Loucy (cell line): ENCODE results near the gene TNFRSF14.
A peak's percentile ranks its signal among the peaks of the same experiment; 100 is the strongest.

Experiments used
- H2AFZ ChIP-seq: fragments of 200-600 bp; sonication (generic); 2 replicates; pipeline ENCODE4 v1.6.0; 2016; ENCODE audit warnings: antibody characterized with exemption, mild to moderate bottlenecking, low read length, moderate library complexity
- H3F3A ChIP-seq: fragments of 200-600 bp; 2 replicates; pipeline ENCODE4 v1.6.0; 2016; ENCODE audit warnings: antibody characterized with exemption, low read depth, mild to moderate bottlenecking
- H3K27me3 ChIP-seq: fragments of 200-600 bp; sonication (generic); 2 replicates; pipeline ENCODE4 v1.6.1; 2014; ENCODE audit warnings: low read length, mild to moderate bottlenecking; ENCODE audit not compliant: insufficient read depth, poor library complexity, severe bottlenecking
- H3K36me3 ChIP-seq: fragments of 200-600 bp; sonication (generic); 2 replicates; pipeline ENCODE4 v1.6.1; 2016; ENCODE audit warnings: low read length; ENCODE audit not compliant: insufficient read depth
- H3K4me1 ChIP-seq: fragments of 200-600 bp; sonication (generic); 2 replicates; pipeline ENCODE4 v1.5.1; 2014; ENCODE audit warnings: low read length, mild to moderate bottlenecking; ENCODE audit not compliant: insufficient read depth, poor library complexity, severe bottlenecking
- H3K4me2 ChIP-seq: fragments of 200-600 bp; sonication (generic); 2 replicates; pipeline ENCODE4 v1.6.0; 2014; ENCODE audit warnings: antibody characterized with exemption, low read length, low read depth, mild to moderate bottlenecking; ENCODE audit not compliant: poor library complexity, severe bottlenecking
- H3K4me3 ChIP-seq: fragments of 200-600 bp; sonication (generic); 2 replicates; pipeline ENCODE4 v1.5.1; 2014; ENCODE audit warnings: low read length, mild to moderate bottlenecking, mixed read lengths; ENCODE audit not compliant: poor library complexity, severe bottlenecking
- H3K79me2 ChIP-seq: fragments of 200-600 bp; sonication (generic); 2 replicates; pipeline ENCODE4 v1.6.1; 2014; ENCODE audit warnings: low read length; ENCODE audit not compliant: insufficient read depth
- H3K9ac ChIP-seq: fragments of 200-600 bp; sonication (generic); 2 replicates; pipeline ENCODE4 v1.6.0; 2014; ENCODE audit warnings: mild to moderate bottlenecking, low read depth, low read length, moderate library complexity; ENCODE audit not compliant: poor library complexity, severe bottlenecking
- H3K9me2 ChIP-seq: fragments of 200-600 bp; sonication (generic); replicated peaks from 2 replicates; pipeline ENCODE4 v1.6.1; 2016; ENCODE audit warnings: low read depth, low read length, mixed read lengths
- H3K9me3 ChIP-seq: fragments of 200-600 bp; sonication (generic); 2 replicates; pipeline ENCODE4 v1.6.1; 2014; ENCODE audit warnings: mild to moderate bottlenecking, antibody characterized with exemption, low read length, low read depth; ENCODE audit not compliant: insufficient read depth
- H4K20me1 ChIP-seq: fragments of 200-600 bp; sonication (generic); 2 replicates; pipeline ENCODE4 v1.6.0; 2014; ENCODE audit warnings: antibody characterized with exemption, low read length, mild to moderate bottlenecking; ENCODE audit not compliant: insufficient read depth, poor library complexity, severe bottlenecking
- EZH2phosphoT487 ChIP-seq: fragments of 200-600 bp; IDR thresholded peaks from 2 replicates; pipeline ENCODE4 v1.6.1; 2018; ENCODE audit warnings: antibody characterized with exemption, mild to moderate bottlenecking, moderate library complexity, borderline replicate concordance
- TF ChIP-seq, protein P1 (sequence below): fragments of 200-600 bp; sonication (generic); conservative IDR thresholded peaks from 2 replicates; pipeline ENCODE4 v1.5.1; 2014; ENCODE audit warnings: mild to moderate bottlenecking, antibody characterized with exemption, low read length

TNFRSF14 gene

GRCh38 chr1:2525572-2525919 lies 30.6 kb upstream of the TNFRSF14 start:
- peak overlapping the region; percentile 89 for H3K9ac ChIP-seq
- H3K9me2 ChIP-seq: no peaks in the 10 kb centered on the region
- H3K36me3 ChIP-seq: peaks cover 6% of the 10 kb centered on the region; the same call in 1 of the 2 replicates
- TF ChIP-seq, protein P1, sequence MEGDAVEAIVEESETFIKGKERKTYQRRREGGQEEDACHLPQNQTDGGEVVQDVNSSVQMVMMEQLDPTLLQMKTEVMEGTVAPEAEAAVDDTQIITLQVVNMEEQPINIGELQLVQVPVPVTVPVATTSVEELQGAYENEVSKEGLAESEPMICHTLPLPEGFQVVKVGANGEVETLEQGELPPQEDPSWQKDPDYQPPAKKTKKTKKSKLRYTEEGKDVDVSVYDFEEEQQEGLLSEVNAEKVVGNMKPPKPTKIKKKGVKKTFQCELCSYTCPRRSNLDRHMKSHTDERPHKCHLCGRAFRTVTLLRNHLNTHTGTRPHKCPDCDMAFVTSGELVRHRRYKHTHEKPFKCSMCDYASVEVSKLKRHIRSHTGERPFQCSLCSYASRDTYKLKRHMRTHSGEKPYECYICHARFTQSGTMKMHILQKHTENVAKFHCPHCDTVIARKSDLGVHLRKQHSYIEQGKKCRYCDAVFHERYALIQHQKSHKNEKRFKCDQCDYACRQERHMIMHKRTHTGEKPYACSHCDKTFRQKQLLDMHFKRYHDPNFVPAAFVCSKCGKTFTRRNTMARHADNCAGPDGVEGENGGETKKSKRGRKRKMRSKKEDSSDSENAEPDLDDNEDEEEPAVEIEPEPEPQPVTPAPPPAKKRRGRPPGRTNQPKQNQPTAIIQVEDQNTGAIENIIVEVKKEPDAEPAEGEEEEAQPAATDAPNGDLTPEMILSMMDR: no peak; the same call in 1 of the 2 replicates
- TF ChIP-seq EZH2phosphoT487: no peak
- peaks cover 27% of the 10 kb centered on the region for H3K4me1 ChIP-seq
- H3K4me3 ChIP-seq: peak overlapping the region; percentile 96
- no peaks in the 10 kb centered on the region for H3F3A ChIP-seq
- peaks cover 46% of the 10 kb centered on the region for H3K79me2 ChIP-seq
- H3K27me3 ChIP-seq: no peaks in the 10 kb centered on the region
- no peak overlapping the region for H2AFZ ChIP-seq
- H3K4me2 ChIP-seq: peak overlapping the region; percentile 99
- H4K20me1 ChIP-seq: peaks cover 37% of the 10 kb centered on the region
- H3K9me3 ChIP-seq: no peaks in the 10 kb centered on the region

DNA sequence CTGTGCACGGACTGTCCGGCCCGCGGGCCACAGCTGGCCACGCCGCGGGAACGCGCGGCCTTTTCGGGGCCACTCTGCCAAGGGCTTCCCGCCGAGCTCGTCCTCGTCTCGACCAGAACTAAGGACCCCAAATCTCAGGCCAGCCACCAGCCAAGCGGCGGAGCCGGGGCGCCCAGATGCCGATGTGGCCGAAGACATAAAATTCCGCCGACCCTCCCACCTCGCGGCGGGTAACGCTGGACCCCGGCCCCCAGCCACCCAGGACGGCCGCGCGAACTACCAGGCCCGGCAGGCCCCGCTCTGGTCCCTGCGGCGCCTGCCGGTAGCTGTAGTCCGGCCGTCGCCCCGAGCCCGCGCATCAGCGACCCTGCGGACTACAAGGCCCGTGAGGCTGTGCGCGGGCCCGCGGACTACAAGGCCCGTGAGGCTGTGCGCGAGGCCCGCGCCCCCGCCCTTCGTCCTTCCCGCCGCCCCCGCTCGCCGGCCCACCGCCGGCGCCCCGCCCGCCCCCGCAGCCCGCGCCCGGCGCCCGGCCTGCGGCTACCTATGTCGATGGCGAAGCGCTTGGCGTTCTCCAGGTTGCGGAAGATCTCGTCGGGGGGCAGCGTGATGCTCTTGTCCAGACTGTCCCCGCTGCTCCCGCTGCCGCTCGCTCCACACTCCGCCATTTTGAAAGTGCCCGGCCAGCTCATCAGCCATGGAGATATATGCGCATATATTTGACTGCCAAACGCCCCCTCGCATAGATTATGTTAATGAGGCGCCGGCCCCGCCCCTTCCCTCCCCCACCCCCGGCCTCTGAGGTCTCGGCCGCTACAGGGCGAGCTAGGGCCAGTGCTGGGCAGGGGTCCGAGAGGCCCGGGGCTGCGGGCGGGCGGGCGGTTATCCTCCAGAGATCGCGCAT lies 30.0 kb upstream of the TNFRSF14 start, which contains the start of gene PANK4:
Gene PANK4, minus strand, starts transcription at position 677 of the 904 bp plus-strand sequence. Its CDS starts 9 bp downstream, at position 668.
- H4K20me1 ChIP-seq: peaks cover 37% of the 10 kb centered on the region
- H2AFZ ChIP-seq: no peak within 1 kb of the TSS; the same call in 1 of the 2 replicates

DNA sequence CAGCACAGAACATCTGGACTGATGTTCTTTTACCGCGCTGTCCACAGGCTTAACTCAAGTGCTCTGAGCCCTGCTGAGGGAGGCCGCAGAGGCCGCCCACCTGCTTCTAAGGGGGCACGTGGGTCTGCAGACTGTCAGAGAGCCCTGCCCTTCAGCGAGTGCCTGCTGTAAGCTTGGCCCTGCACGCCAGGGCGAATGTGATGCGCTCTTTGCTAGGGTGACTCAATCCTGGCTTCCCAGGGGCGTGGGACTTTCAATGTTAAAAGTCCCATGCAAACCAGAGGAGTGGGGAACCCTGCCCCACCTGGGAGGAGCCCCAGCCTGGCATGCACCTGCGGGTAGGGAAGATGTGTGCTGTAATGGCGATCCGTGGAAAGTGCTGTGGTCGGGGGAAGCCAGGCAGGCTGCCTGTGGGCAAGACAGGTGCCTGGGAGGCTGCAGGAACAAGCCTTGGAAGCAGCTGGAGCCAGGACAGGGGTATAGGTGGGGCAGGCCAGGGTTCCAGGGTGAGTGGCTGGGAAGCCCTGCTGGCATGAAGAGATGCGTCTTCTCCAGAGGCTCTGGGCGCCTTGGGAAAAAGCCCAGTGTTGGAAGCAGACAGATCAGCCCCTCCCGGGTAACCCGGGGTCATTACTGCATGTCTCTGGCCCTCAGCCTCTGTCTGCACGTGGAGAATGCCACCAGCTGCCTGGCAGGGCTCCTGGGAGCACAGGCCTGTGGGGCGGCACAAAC lies 29.2 kb upstream of the TNFRSF14 start:
- H3K4me3 ChIP-seq: peak overlapping the region; percentile 69

More for the DNA sequence above, 30.0 kb upstream of the TNFRSF14 start, which contains the start of gene PANK4:
- peak within 1 kb of the TSS; percentile 96 for H3K4me3 ChIP-seq
- peaks cover 46% of the 10 kb centered on the region for H3K79me2 ChIP-seq
- TF ChIP-seq, protein P1: no peak
- no peaks in the 10 kb centered on the region for H3K27me3 ChIP-seq
- H3K9ac ChIP-seq: peak within 1 kb of the TSS; percentile 89
- no peaks in the 10 kb centered on the region for H3K9me2 ChIP-seq
- H3K4me1 ChIP-seq: peaks cover 27% of the 10 kb centered on the region
- no peaks in the 10 kb centered on the region for H3K36me3 ChIP-seq
- no peaks in the 10 kb centered on the region for H3K9me3 ChIP-seq
- no peaks in the 10 kb centered on the region for H3F3A ChIP-seq
- H3K4me2 ChIP-seq: peak within 1 kb of the TSS; percentile 99

More for the DNA sequence above, 29.2 kb upstream of the TNFRSF14 start:
- Histone ChIP-seq H3K9ac (peak overlapping the region; percentile 40), H3K4me1 (peaks cover 27% of the 10 kb centered on the region), H3F3A (no peaks in the 10 kb centered on the region), H3K4me2 (peak overlapping the region; percentile 69), H3K9me2 (no peaks in the 10 kb centered on the region), H3K27me3 (no peaks in the 10 kb centered on the region), H4K20me1 (peaks cover 37% of the 10 kb centered on the region), H3K36me3 (no peaks in the 10 kb centered on the region), H2AFZ (no peak overlapping the region), H3K79me2 (peaks cover 40% of the 10 kb centered on the region), H3K9me3 (no peaks in the 10 kb centered on the region)
- no peak for TF ChIP-seq EZH2phosphoT487
- TF ChIP-seq, protein P1: no peak
